BJ (cell line): Measurements from ENCODE around the gene ZNF521. TPM values are rescaled to one million over a fixed set of nuclear protein-coding genes. Genes with fewer than 3 reads are reported as not detected.

Experiments
- CTCF ChIA-PET: fragments of 350-600 bp; formaldehyde crosslinking; extraction: SDS; loops from one replicate; lab custom pipeline; 2021; ENCODE audit warnings: antibody characterized with exemption, inconsistent platforms; lab: Yijun Ruan, JAX
- POLR2A ChIA-PET: fragments of 300-600 bp; sonication (Branson Sonifier 250); formaldehyde crosslinking; extraction: SDS; loops from one replicate; lab custom pipeline; 2021; ENCODE audit warnings: antibody characterized with exemption; lab: Charles Lee
- DNase-seq: peaks from one replicate; pipeline ENCODE4 v3.0.0-alpha.2; 2011; ENCODE audit warnings: low read depth
- H3K27me3 ChIP-seq: 2 replicates; pipeline ENCODE4 v1.6.0; 2011; ENCODE audit warnings: low read length; ENCODE audit not compliant: control insufficient read depth, insufficient read depth
- H3K36me3 ChIP-seq: 2 replicates; pipeline ENCODE4 v1.5.1; 2011; ENCODE audit warnings: low read length; ENCODE audit not compliant: control insufficient read depth, insufficient read depth
- H3K4me3 ChIP-seq: 2 replicates; pipeline ENCODE4 v1.5.1; 2011; ENCODE audit warnings: low read depth, mild to moderate bottlenecking, control low read depth, low read length
- polyA plus RNA-seq: library from polyadenylated mRNA; depleted of rRNA; stranded (reverse); fragments of >200 nt; gene quantifications from 2 replicates; pipeline ENCODE4 v1.2.3, GENCODE V29; 2011
- TF ChIP-seq, protein P1 (sequence below): IDR thresholded peaks from 2 replicates; pipeline ENCODE4 v1.5.1; 2011; ENCODE audit warnings: low read depth, mild to moderate bottlenecking, control low read depth, inconsistent platforms, low read length, moderate library complexity; ENCODE audit not compliant: insufficient read depth

The ZNF521 gene
- polyA plus RNA-seq, 1 experiment, result 29.3 TPM

DNA sequence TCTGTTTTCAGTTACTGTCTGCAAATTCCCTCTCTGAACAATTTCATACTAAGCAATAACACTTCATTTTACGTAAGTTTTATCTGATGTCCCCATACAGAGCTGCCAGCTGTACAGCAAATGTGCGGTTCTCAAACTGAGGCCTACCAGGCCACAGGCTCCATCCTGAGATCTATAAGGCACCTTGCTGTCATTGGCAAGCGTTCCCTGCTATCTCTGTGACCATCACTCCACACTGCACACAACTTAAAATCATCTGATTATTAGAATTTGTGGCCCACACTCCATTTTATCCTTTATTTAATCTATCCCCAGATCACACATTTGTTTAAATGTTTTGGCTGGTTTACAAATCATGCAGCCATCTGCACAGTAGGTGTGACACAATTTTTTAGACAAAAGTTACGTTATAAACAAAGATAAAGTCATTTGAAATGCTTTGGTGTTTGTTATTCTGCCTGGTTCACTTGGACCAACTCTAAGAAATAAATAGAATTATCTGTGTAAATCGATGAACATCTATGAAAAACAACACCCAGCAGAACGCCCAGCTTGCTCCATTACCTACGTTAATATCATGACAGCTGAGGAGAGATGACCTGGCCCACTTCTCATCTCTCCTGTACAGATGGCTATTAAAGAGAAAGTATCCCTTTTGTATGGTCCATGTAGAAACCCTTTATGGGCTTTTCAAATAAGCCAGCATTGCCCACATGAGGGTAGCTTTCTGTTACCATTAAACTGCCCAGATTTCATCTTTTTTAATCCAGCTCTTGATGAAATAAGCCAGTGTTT, 162.4 kb downstream of the ZNF521 start:
- no peak for DNase-seq
- POLR2A ChIA-PET, result interaction anchor here (0.6 kb wide), 1 partner anchor 50 kb away, joined by 3 read pairs; no protein-coding TSS in a partner anchor
- CTCF ChIA-PET, result interaction anchor here (1.0 to 1.5 kb wide), 2 partner anchors 12 to 18 kb away, joined by 3 read pairs; no protein-coding TSS in a partner anchor
- Histone ChIP-seq H3K27me3 (no peaks in the 10 kb centered on the region), H3K4me3 (no peak overlapping the region), H3K36me3 (peaks cover 2% of the 10 kb centered on the region; the same call in 1 of the 2 replicates)
- TF ChIP-seq, protein P1, sequence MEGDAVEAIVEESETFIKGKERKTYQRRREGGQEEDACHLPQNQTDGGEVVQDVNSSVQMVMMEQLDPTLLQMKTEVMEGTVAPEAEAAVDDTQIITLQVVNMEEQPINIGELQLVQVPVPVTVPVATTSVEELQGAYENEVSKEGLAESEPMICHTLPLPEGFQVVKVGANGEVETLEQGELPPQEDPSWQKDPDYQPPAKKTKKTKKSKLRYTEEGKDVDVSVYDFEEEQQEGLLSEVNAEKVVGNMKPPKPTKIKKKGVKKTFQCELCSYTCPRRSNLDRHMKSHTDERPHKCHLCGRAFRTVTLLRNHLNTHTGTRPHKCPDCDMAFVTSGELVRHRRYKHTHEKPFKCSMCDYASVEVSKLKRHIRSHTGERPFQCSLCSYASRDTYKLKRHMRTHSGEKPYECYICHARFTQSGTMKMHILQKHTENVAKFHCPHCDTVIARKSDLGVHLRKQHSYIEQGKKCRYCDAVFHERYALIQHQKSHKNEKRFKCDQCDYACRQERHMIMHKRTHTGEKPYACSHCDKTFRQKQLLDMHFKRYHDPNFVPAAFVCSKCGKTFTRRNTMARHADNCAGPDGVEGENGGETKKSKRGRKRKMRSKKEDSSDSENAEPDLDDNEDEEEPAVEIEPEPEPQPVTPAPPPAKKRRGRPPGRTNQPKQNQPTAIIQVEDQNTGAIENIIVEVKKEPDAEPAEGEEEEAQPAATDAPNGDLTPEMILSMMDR, result no peak

DNA sequence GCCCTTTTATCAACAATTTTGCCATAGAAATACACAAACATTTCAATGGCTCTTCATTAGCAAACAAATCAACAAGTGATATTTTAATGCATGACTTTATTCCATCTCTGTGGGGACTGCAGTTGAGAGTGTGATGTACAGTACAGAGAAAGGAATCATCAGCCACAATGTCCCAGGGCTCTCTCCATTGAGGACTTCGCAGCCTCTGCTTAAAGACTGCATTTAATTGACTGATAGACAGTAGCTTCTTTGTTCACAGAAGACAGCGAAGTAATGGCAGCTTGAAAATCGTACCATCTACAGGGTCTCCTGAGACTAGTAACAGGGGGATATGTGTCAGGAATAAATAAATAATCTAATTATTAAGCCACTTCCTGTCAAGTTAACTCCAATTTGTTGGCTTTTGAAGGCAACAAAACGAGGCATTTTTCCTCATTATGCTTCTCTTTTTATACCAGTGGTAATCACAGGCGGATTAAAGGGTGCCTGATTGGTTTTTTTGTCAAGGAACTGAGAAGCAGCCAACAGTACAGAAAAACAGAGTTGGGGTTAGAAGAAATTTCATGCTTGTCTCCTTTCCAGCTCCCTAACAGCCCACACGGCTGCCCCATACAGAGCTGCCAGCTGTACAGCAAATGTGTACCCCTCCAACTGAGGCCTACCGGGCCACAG, 164.3 kb downstream of the ZNF521 start:
- Histone ChIP-seq H3K36me3 (peaks cover 2% of the 10 kb centered on the region; the same call in 1 of the 2 replicates), H3K27me3 (no peaks in the 10 kb centered on the region), H3K4me3 (no peak overlapping the region)
- TF ChIP-seq, protein P1, result no peak
- DNase-seq, result no peak
- CTCF ChIA-PET, result interaction anchor here (1.2 to 1.5 kb wide), 2 partner anchors 20 to 23 kb away, joined by 3 read pairs; no protein-coding TSS in a partner anchor
- POLR2A ChIA-PET, result no interaction called here

DNA sequence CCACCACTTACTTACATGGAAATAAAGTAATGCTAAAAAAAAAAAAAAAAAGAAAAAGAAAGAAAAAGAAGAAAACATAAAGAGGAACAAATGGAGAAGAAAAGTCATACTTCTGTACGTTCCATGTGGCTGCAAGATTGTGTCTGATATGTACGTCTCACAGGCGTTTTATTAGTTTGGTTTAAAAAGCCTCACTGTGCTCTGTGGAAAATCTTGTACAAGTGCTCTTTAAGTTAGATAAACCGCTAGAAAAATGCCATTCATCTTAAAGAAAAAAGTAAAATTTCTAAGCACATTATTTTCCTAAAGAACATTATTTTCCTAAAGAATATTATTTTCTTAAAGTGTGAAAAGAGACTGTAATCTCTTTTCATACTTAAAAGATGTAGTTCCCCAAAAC, 165.1 kb downstream of the ZNF521 start:
- no peaks in the 10 kb centered on the region for H3K36me3 ChIP-seq
- ChIA-PET POLR2A (no interaction called here), CTCF (no interaction called here)
- no peaks in the 10 kb centered on the region for H3K27me3 ChIP-seq
- H3K4me3 ChIP-seq, result no peak overlapping the region
- TF ChIP-seq, protein P1, result no peak
- DNase-seq, result no peak

DNA sequence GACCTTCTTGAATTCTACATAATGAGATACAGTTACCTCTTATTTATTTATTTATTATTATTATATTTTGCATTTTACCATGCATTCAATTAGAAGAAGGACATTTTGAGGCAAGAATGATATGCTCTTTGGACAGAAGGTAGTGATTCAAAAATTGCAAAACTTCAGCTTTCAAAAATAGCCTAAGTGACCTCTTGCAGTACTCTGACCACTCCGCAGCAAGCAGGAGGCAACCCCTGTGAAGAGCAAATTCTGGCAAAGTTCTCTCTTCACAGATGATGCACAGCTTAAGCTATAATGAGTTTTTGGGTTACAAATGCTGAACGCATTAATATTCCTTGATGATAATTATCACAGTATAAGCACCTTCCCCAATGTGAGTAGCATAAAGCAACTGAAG, 170.0 kb downstream of the ZNF521 start:
- no peak overlapping the region for H3K4me3 ChIP-seq
- H3K36me3 ChIP-seq, result no peaks in the 10 kb centered on the region
- H3K27me3 ChIP-seq, result no peaks in the 10 kb centered on the region
- TF ChIP-seq, protein P1, result no peak
- no peak for DNase-seq
- ChIA-PET POLR2A (no interaction called here), CTCF (no interaction called here)

DNA sequence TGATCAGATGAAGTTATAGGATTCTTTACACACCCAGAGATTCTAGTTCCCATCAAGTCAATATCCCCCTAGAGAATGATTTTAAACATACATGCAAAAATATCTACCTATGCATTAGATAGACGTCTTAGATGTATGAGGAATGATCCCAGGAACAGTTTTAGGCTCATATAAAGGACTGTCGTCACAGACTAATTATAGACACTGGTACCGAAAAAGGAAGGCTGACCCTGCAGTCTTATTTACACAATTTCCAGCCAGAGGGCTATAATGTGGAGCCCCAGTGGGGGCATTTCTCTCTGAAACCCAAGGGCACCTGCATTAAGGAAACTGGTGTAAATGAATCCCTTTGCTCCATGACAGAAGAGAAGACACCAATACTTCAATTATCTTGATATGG, 170.4 kb downstream of the ZNF521 start:
- Histone ChIP-seq H3K36me3 (no peaks in the 10 kb centered on the region), H3K27me3 (no peaks in the 10 kb centered on the region), H3K4me3 (no peak overlapping the region)
- TF ChIP-seq, protein P1, result no peak
- no peak for DNase-seq
- ChIA-PET CTCF (no interaction called here), POLR2A (no interaction called here)
